HepG2 (cell line): Measurements from ENCODE around the gene UQCRC1. TPM values are rescaled to one million over a fixed set of nuclear protein-coding genes. Genes with fewer than 3 reads are reported as not detected.

Source experiments
- CBX5 ChIP-seq: sonication (generic); formaldehyde crosslinking; IDR thresholded peaks from 2 replicates; pipeline ENCODE4 v1.4.0; 2020; ENCODE audit warnings: missing genetic modification reagents, borderline replicate concordance
- CHCHD3 ChIP-seq: sonication (generic); formaldehyde crosslinking; IDR thresholded peaks from 2 replicates; pipeline ENCODE4 v1.8.0; 2022; ENCODE audit warnings: mild to moderate bottlenecking, missing genetic modification reagents, moderate library complexity
- CTCF ChIP-seq: sonication (generic); formaldehyde crosslinking; IDR thresholded peaks from 2 replicates; pipeline ENCODE4 v1.5.0; 2020; ENCODE audit warnings: mild to moderate bottlenecking, missing genetic modification reagents, moderate library complexity
- FLYWCH1 ChIP-seq: sonication (generic); formaldehyde crosslinking; IDR thresholded peaks from 2 replicates; pipeline ENCODE4 v1.8.1; 2023; ENCODE audit warnings: mild to moderate bottlenecking, missing genetic modification reagents
- FOXO1 ChIP-seq: sonication (generic); formaldehyde crosslinking; IDR thresholded peaks from 2 replicates; pipeline ENCODE4 v1.4.0; 2020; ENCODE audit warnings: missing genetic modification reagents
- HNRNPUL1 ChIP-seq: fragments of 200-400 bp; formaldehyde crosslinking; IDR thresholded peaks from 2 replicates; pipeline ENCODE4 v1.6.1; 2017; ENCODE audit warnings: low read depth, mild to moderate bottlenecking, low read length, moderate library complexity
- ISL2 ChIP-seq: sonication (generic); formaldehyde crosslinking; IDR thresholded peaks from 2 replicates; pipeline ENCODE4 v1.5.0; 2020; ENCODE audit warnings: missing genetic modification reagents
- JUN ChIP-seq: sonication (generic); formaldehyde crosslinking; IDR thresholded peaks from 2 replicates; pipeline ENCODE4 v1.4.0; 2020; ENCODE audit warnings: mild to moderate bottlenecking, missing genetic modification reagents
- KDM5A ChIP-seq: fragments of 200-600 bp; sonication (generic); IDR thresholded peaks from 2 replicates; pipeline ENCODE4 v1.7.0; 2018; ENCODE audit warnings: antibody characterized with exemption, mild to moderate bottlenecking, low read length, borderline replicate concordance
- KLF6 ChIP-seq: IDR thresholded peaks from 2 replicates; pipeline ENCODE4 v1.8.0; 2016; ENCODE audit warnings: missing biosample characterization, missing genetic modification reagents
- MAF1 ChIP-seq: sonication (generic); formaldehyde crosslinking; IDR thresholded peaks from 2 replicates; pipeline ENCODE4 v1.5.0; 2020; ENCODE audit warnings: missing genetic modification reagents, borderline replicate concordance
- MIER2 ChIP-seq: IDR thresholded peaks from 2 replicates; pipeline ENCODE4 v1.6.1; 2016; ENCODE audit warnings: missing biosample characterization, missing genetic modification reagents
- NR2C2 ChIP-seq: sonication (generic); formaldehyde crosslinking; IDR thresholded peaks from 2 replicates; pipeline ENCODE4 v1.4.0; 2020; ENCODE audit warnings: missing genetic modification reagents, mild to moderate bottlenecking, moderate library complexity, borderline replicate concordance
- NR2F2 ChIP-seq: IDR thresholded peaks from 2 replicates; pipeline ENCODE4 v1.6.1; 2012; ENCODE audit warnings: low read depth, inconsistent platforms, borderline replicate concordance
- RBFOX2 ChIP-seq: fragments of 200-400 bp; formaldehyde crosslinking; IDR thresholded peaks from 2 replicates; pipeline ENCODE4 v1.6.1; 2017; ENCODE audit warnings: low read depth, mild to moderate bottlenecking, low read length
- RELA ChIP-seq: sonication (generic); formaldehyde crosslinking; IDR thresholded peaks from 2 replicates; pipeline ENCODE4 v1.4.0; 2020; ENCODE audit warnings: missing genetic modification reagents
- SKI ChIP-seq: fragments of 450-650 bp; IDR thresholded peaks from one replicate; pipeline ENCODE4 v1.6.1; 2018; ENCODE audit warnings: mild to moderate bottlenecking; ENCODE audit not compliant: partially characterized antibody
- SP1 ChIP-seq, 2 experiments: fragments of 450-650 bp in 1 of 2; sonication (generic) in 1 of 2; formaldehyde crosslinking in 1 of 2; IDR thresholded peaks; 2 replicates each; pipeline versions ENCODE4 v1.4.0 to v1.6.1; 2016 to 2020; ENCODE audit warnings: missing genetic modification reagents in 1 of 2
- TRIM24 ChIP-seq: sonication (generic); formaldehyde crosslinking; IDR thresholded peaks from 2 replicates; pipeline ENCODE4 v1.8.0; 2022; ENCODE audit warnings: mild to moderate bottlenecking, missing genetic modification reagents
- ZBTB38 ChIP-seq: sonication (generic); formaldehyde crosslinking; IDR thresholded peaks from 2 replicates; pipeline ENCODE4 v1.5.1; 2020; ENCODE audit warnings: mild to moderate bottlenecking, missing genetic modification reagents
- ZC3H4 ChIP-seq: sonication (generic); formaldehyde crosslinking; IDR thresholded peaks from 2 replicates; pipeline ENCODE4 v1.4.0; 2020; ENCODE audit warnings: missing genetic modification reagents, borderline replicate concordance
- ZFP41 ChIP-seq: sonication (generic); formaldehyde crosslinking; IDR thresholded peaks from 2 replicates; pipeline ENCODE4 v1.4.0; 2020; ENCODE audit warnings: mild to moderate bottlenecking, missing genetic modification reagents, borderline replicate concordance
- ZNF383 ChIP-seq: sonication (generic); formaldehyde crosslinking; IDR thresholded peaks from 2 replicates; pipeline ENCODE4 v1.4.0; 2020; ENCODE audit warnings: missing genetic modification reagents, mild to moderate bottlenecking, borderline replicate concordance
- ZNF563 ChIP-seq: sonication (generic); formaldehyde crosslinking; IDR thresholded peaks from 2 replicates; pipeline ENCODE4 v1.8.0; 2022; ENCODE audit warnings: mild to moderate bottlenecking, moderate library complexity, missing genetic modification reagents
- ZNF75D ChIP-seq: sonication (generic); formaldehyde crosslinking; IDR thresholded peaks from 2 replicates; pipeline ENCODE4 v1.8.1; 2023; ENCODE audit warnings: missing genetic modification reagents, mild to moderate bottlenecking, borderline replicate concordance
- ZNF773 ChIP-seq: sonication (generic); formaldehyde crosslinking; IDR thresholded peaks from 2 replicates; pipeline ENCODE4 v1.4.0; 2020; ENCODE audit warnings: missing genetic modification reagents, borderline replicate concordance
- ZSCAN31 ChIP-seq: sonication (generic); formaldehyde crosslinking; IDR thresholded peaks from 2 replicates; pipeline ENCODE4 v1.5.0; 2020; ENCODE audit warnings: low read depth, mild to moderate bottlenecking, missing genetic modification reagents
- polyA plus RNA-seq, 8 experiments: library from polyadenylated mRNA; depleted of rRNA in 3 of 8; stranded (reverse) in 7 of 8; unstranded in 1 of 8; fragments of >200 nt; fragmentation: Illumina TruSeq in 4 of 8; extraction: Trizol in 4 of 8; gene quantifications; 2 replicates each; pipeline versions ENCODE4 v1.2.1 to v1.2.3, GENCODE V29; 2011 to 2016; ENCODE audit warnings: low read depth in 4 of 8, missing spikeins in 1 of 8, mixed read lengths in 1 of 8; ENCODE audit not compliant: insufficient read depth in 1 of 8
- total RNA-seq, 5 experiments: library from RNA; depleted of rRNA; stranded (reverse); fragments of >200 nt; fragmentation: Illumina TruSeq; extraction: Trizol; gene quantifications; 2 replicates each; pipeline ENCODE4 v1.2.3, GENCODE V29; 2016; ENCODE audit warnings: low read depth in 1 of 5
- TF ChIP-seq, protein P1 (sequence below): sonication (generic); formaldehyde crosslinking; IDR thresholded peaks from 2 replicates; pipeline ENCODE4 v1.4.0; 2020; ENCODE audit warnings: missing genetic modification reagents

UQCRC1 gene
- total and polyA plus RNA-seq, 2 of the 13 experiments (the other 11 are each of a cell fraction or from before 2014, with no cell fraction given): 316 to 680 TPM

DNA sequence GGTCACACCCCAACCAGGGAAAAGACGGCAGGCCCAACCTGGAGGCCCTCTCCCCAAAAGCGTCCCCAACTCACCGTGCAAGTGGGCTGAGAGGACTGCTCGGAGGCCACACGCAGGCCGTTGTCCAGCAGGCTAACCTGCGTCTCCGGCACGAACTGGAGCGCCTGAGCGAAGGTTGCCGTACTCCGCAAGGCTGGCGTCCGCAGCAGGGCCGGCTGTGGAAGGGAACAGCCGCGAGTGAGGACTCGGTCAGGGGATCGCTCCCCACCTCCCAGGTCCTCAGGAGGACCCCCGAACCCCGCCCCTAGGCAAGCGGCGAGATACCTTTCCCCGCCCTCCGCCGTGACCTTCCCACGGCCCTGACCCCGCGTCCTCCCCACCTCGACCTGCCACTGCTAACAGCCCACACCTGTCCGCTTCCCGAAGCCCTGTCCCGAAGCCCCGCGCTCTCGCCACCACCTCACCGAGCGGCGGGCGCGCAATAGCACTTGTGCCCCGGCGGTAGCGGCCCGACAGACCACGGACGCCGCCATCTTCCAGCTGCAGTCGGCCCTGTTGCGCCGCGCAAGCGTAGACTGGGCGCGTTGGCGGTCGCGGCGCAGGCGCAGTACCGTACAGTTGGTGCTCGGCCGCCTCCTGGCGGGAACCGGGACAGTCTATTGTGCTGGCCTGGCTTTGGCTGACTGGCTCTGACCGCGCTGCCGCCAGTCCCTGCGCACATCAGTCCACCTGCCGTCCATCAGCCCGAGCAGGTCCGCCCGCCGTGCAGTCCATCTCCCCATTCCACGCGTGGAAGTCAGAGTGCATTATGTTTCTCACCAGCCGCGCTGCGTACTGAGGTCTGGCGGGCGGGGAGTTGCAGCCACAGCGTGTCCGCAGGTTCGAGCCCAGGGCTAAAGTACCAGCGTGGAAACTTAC is at the start of gene UQCRC1 (continued):
- peak; percentile 98 for TF ChIP-seq CTCF (CRISPR knock-in tag)
- TF ChIP-seq MIER2 (CRISPR knock-in tag): no peak
- no peak for TF ChIP-seq FLYWCH1 (CRISPR knock-in tag)
- no peak for TF ChIP-seq ZNF383 (CRISPR knock-in tag)
- TF ChIP-seq FOXO1: peak; percentile 46; the same call in 1 of the 2 replicates
- TF ChIP-seq KDM5A: peak; percentile 78
- TF ChIP-seq TRIM24: no peak
- TF ChIP-seq ZNF75D (CRISPR knock-in tag): no peak; the same call in 1 of the 2 replicates
- no peak for TF ChIP-seq CHCHD3 (CRISPR knock-in tag)
- no peak; the same call in 1 of the 2 replicates for TF ChIP-seq ZNF563
- no peak; the same call in 1 of the 2 replicates for TF ChIP-seq JUN
- no peak for TF ChIP-seq SKI
- peak; percentile 70; the same call in 1 of the 2 replicates for TF ChIP-seq MAF1 (CRISPR knock-in tag)
- TF ChIP-seq ZSCAN31 (CRISPR knock-in tag): peak; percentile 96; the same call in 1 of the 2 replicates
- TF ChIP-seq HNRNPUL1: no peak
- TF ChIP-seq ZNF773 (CRISPR knock-in tag): peak; percentile 81; the same call in 1 of the 2 replicates
- TF ChIP-seq, protein P1, sequence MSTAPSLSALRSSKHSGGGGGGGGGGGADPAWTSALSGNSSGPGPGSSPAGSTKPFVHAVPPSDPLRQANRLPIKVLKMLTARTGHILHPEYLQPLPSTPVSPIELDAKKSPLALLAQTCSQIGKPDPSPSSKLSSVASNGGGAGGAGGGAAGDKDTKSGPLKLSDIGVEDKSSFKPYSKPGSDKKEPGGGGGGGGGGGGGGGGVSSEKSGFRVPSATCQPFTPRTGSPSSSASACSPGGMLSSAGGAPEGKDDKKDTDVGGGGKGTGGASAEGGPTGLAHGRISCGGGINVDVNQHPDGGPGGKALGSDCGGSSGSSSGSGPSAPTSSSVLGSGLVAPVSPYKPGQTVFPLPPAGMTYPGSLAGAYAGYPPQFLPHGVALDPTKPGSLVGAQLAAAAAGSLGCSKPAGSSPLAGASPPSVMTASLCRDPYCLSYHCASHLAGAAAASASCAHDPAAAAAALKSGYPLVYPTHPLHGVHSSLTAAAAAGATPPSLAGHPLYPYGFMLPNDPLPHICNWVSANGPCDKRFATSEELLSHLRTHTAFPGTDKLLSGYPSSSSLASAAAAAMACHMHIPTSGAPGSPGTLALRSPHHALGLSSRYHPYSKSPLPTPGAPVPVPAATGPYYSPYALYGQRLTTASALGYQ (CRISPR knock-in tag): peak; percentile 32; the same call in 1 of the 2 replicates
- TF ChIP-seq RELA (CRISPR knock-in tag): no peak
- peak; percentile 90 for TF ChIP-seq ZBTB38 (CRISPR knock-in tag)
- TF ChIP-seq SP1 (IDR thresholded peaks at IDR 0.05): no peak
- TF ChIP-seq SP1 (CRISPR knock-in tag; IDR thresholded peaks at IDR 0.05): no peak
- TF ChIP-seq KLF6 (CRISPR knock-in tag): peak; percentile 62; the same call in 1 of the 2 replicates
- peak; percentile 99 for TF ChIP-seq RBFOX2
- TF ChIP-seq CBX5 (CRISPR knock-in tag): peak; percentile 76; the same call in 1 of the 2 replicates
- peak; percentile 80; the same call in 1 of the 2 replicates for TF ChIP-seq ZFP41 (CRISPR knock-in tag)
- TF ChIP-seq NR2C2 (CRISPR knock-in tag): peak; percentile 93
- TF ChIP-seq ISL2 (CRISPR knock-in tag): peak; percentile 65; the same call in 1 of the 2 replicates
- no peak; the same call in 1 of the 2 replicates for TF ChIP-seq NR2F2
- no peak for TF ChIP-seq ZC3H4
